ENCODE results near the gene KCNMA1. TPM values are rescaled to one million over a fixed set of nuclear protein-coding genes. Genes with fewer than 3 reads are reported as not detected.

Gene KCNMA1
- total and polyA plus RNA-seq, 9 of the 15 experiments (the other 6 are each of a cell fraction or from before 2014, with no cell fraction given): 0.01 to 0.95 (median 0.15) TPM; not detected in 4

GRCh38 chr10:77553311-77553710, 84.3 kb downstream of the KCNMA1 start:
- no peaks in the 10 kb centered on the region for H3K79me2 ChIP-seq (ENCODE audit: control insufficient read depth, insufficient read depth, low read length)
- no peaks in the 10 kb centered on the region for H3K9me1 ChIP-seq (ENCODE audit: control insufficient read depth, insufficient read depth, low read length)
- peaks cover 0 to 10% of the 10 kb centered on the region in 2 experiments; a peak in 1 of 5 replicates for H3K27me3 ChIP-seq (ENCODE audit: control insufficient read depth in 2 of 2, insufficient read depth in 2 of 2, low read length in 2 of 2)
- no peaks in the 10 kb centered on the region; a peak in 1 of 5 replicates for H3K4me1 ChIP-seq (replicated peaks in 1 of 2; ENCODE audit: control insufficient read depth in 2 of 2, insufficient read depth in 2 of 2, low read length in 2 of 2)
- in situ Hi-C loops (cut with MboI) (no loop called here), intact Hi-C loops (cut with micrococcal nuclease) (no loop called here)
- H3K9me3 ChIP-seq (replicated peaks; ENCODE audit: control insufficient read depth, insufficient read depth, low read depth, low read length): no peaks in the 10 kb centered on the region
- WGBS (ENCODE audit: insufficient coverage, low coverage, missing lambda C conversion rate): 3% methylated on average over 3 of the region's 3 CpGs
- POLR2A ChIA-PET: interaction anchor here (0.6 to 1.4 kb wide), 7 partner anchors 9 to 139 kb away, joined by 3 to 4 read pairs (median 3); no protein-coding TSS in a partner anchor
- FAIRE-seq (no peak), ATAC-seq (no peak), DNase-seq (ENCODE audit: extremely low read depth in 1 of 4, low spot score in 3 of 4) (no peak)
- CTCF ChIA-PET (ENCODE audit: low intra/inter-chr PET ratio): no interaction called here
- H3K9ac ChIP-seq (ENCODE audit: insufficient read depth in 1 of 2, low read depth in 2 of 2, low read length in 2 of 2): 0 out of 4 replicates have a peak overlapping the region, but pooled peaks of 1 of the 2 experiments have one; percentile 7
- TF ChIP-seq ZNF224 (CRISPR knock-in tag; IDR thresholded peaks at IDR 0.05) (no peak), ZNF280A (IDR thresholded peaks at IDR 0.05; ENCODE audit: low read depth, partially characterized antibody) (no peak), TCFL5 (CRISPR knock-in tag; conservative IDR thresholded peaks at IDR 0.05) (no peak), ARID3B (CRISPR knock-in tag; IDR thresholded peaks at IDR 0.05; ENCODE audit: borderline replicate concordance) (no peak), CXXC5 (CRISPR knock-in tag; IDR thresholded peaks at IDR 0.05) (no peak), ELF4 (CRISPR knock-in tag; IDR thresholded peaks at IDR 0.05) (no peak), ZNF41 (CRISPR knock-in tag; conservative IDR thresholded peaks at IDR 0.05) (no peak), HNRNPH1 (optimal IDR thresholded peaks at IDR 0.05; ENCODE audit: low read depth, low read length) (no peak), PCBP1 (IDR thresholded peaks at IDR 0.05; ENCODE audit: low read depth, low read length, poor library complexity, severe bottlenecking) (no peak), HES1 (IDR thresholded peaks at IDR 0.05; ENCODE audit: low read depth) (no peak)
- H3K36me3 ChIP-seq (ENCODE audit: control insufficient read depth, insufficient read depth, low read length): no peaks in the 10 kb centered on the region
- H3K4me3 ChIP-seq: no peak overlapping the region
- H3K4me2 ChIP-seq (ENCODE audit: insufficient read depth, low read length): no peak overlapping the region
- no peak overlapping the region for H2AFZ ChIP-seq (ENCODE audit: low read depth, low read length)
- H4K20me1 ChIP-seq (replicated peaks; ENCODE audit: control insufficient read depth, insufficient read depth, low read length): no peaks in the 10 kb centered on the region
- no TSS peak for BruUV-seq (replicated peaks)
- no peak overlapping the region for H3K27ac ChIP-seq (ENCODE audit: extremely low read depth, low read depth, low read length)
